ENCODE measurements around the gene REXO5.

GRCh38 chr16:20807862-20808261 is 1.5 kb downstream of the REXO5 start:
- TF ChIP-seq CTCF (IDR thresholded peaks at IDR 0.05): no peak
- TF ChIP-seq EZH2 (IDR thresholded peaks at IDR 0.05; ENCODE audit: borderline replicate concordance, insufficient read depth, low read depth, low read length, poor library complexity, severe bottlenecking): no peak

Data from B cell (primary cell).